HG03558 (cell line): ENCODE data around the gene BRSK2.
"Not testable (repeated sequence)": the region's sequence is repeated elsewhere in the genome, so short reads cannot be mapped to it uniquely, and the experiment has no call there.

Source experiments
- ATAC-seq: cut with Tn5 transposase; IDR thresholded peaks from one replicate; pipeline ENCODE4 v1.9.1; 2021; ENCODE audit warnings: moderate number of reproducible peaks; ENCODE audit not compliant: unreplicated experiment; ENCODE audit errors: extremely low read depth

The BRSK2 gene

DNA sequence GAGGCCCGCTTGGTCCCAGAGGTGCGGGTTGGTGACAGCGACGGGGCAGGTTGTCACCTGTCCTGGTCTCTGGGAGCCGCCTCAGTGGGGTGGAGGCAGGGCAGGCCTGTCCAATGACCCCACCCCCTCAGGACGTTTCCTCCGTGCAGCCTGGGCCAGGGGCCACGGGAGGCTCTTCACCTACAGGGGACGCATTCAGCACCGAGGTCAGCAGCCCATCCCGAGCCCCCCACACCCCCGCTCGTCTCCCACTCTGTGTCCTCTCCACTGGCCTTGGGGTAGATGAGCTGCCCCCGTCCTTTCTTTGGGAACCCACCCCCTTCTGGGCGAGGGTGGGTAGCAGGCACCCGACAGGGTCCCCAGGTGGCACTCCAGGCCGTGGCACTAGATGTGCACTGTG is 35.7 kb downstream of the BRSK2 start:
- no peak for ATAC-seq

DNA sequence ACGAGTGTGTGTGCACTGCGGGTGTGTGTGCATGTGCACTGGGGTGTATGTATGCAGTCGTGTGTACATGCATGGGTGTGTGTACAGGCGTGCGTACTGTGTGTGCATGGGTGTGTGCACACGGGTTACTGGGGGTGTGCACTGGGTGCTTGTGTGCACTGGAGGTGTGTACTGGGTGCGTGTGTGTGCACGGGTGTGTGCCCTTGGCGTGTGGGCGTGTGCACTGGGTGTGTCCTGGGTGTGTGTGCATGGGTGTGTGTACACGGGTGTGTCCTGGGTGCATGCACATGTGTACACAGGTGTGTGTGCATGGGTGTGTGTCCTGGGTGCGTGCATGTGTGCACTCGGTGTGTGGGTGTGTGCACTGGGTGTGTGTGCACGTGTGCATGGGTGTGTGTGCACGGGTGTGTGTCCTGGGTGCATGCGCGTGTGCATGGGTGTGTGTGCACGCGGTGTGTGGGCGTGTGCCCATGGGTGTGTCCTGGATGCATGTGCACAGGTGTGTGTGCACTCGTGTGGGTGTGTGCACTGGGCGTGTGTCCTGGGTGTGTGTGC is 39.1 kb downstream of the BRSK2 start:
- no peak for ATAC-seq

DNA sequence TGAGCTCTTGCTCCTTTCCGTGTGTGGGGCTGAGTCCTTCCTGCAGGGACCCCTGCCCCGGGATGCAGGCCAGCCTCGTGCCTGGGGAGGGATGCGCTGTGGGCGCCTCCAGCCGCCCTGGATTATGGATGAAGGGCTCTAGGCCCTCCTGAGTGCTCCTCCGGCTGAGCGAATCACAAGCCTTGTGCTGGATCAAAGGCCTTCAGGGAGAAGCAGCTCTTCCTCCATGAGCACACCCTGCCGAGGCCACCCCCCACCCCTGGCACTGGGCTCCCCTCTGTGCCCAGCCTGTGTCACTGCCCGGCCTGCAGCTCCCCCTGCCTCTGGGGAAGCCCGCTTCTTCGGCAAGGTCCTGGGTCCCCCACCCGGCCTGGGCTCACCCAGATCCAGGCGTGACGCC is 43.8 kb downstream of the BRSK2 start:
- no peak for ATAC-seq

DNA sequence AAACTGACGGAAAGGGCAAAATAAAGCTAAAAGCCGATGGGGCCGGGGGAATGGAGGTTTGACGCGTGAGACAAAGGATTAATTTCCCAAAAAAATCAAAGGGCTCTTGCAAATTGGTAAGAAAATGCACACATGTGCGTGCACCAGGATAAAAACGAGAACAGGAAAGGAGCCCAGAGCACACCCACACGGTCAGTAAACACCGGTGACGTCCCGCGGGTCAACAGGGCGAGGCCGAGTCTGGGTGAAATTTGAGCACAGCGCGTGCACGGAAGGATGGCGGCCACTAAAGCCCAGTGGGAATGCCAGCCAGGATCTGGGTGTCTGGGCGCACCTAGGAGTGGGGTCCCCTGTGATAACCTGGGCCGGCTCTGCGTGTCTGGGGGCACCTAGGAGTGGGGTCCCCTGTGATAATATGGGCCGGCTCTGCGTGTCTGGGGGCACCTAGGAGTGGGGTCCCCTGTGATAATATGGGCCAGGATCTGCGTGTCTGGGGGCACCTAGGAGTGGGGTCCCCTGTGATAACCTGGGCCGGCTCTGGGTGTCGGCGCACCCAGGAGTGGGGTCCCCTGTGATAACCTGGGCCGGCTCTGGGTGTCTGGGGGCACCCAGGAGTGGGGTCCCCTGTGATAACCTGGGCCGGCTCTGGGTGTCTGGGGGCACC is 44.4 kb downstream of the BRSK2 start:
- ATAC-seq, result no peak

DNA sequence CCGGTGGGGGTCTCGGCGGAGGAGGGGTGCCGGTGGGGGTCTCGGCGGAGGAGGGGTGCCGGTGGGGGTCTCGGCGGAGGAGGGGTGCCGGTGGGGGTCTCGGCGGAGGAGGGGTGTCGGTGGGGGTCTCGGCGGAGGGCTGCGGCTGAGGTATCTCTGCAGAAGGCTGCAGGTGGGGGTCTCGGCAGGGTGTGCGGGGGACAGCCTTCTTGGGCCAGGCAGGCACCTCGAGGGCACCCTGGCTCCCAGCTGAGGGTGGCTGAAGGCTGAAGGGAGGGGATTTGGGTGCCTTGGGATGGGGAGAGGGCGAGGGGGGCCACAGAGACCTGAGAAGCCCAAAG is 45.7 kb downstream of the BRSK2 start:
- not testable (repeated sequence) for ATAC-seq

DNA sequence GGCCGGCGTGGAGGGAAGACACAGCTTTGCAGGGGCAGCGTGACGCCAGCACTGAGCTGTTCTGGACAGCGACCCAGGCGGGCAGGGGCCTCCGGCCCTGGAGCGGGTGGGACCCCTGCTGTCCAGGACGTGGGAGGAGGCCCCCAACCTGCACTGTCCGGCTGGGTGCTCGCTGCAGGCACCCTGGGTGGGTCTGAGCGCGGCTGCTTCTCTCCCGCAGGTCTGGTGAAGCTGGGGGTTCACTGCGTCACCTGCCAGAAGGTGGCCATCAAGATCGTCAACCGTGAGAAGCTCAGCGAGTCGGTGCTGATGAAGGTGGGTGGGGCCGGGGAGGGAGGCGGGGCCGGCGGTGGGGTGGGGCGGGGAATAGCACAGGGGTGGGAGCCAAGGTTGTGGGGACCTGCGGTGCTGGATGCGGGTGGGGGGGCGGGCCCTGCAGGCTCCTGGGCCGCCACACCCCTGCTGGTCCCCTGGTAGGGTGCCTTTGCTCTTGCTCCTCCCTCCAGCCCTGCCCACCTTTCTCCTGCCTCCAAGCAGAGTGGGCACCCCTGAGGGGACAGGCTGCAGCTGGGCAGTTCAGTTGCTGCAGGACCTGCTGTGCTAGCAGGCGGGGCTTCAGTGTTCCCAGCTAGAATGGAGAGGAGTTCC is 46.2 kb downstream of the BRSK2 start:
- no peak for ATAC-seq

DNA sequence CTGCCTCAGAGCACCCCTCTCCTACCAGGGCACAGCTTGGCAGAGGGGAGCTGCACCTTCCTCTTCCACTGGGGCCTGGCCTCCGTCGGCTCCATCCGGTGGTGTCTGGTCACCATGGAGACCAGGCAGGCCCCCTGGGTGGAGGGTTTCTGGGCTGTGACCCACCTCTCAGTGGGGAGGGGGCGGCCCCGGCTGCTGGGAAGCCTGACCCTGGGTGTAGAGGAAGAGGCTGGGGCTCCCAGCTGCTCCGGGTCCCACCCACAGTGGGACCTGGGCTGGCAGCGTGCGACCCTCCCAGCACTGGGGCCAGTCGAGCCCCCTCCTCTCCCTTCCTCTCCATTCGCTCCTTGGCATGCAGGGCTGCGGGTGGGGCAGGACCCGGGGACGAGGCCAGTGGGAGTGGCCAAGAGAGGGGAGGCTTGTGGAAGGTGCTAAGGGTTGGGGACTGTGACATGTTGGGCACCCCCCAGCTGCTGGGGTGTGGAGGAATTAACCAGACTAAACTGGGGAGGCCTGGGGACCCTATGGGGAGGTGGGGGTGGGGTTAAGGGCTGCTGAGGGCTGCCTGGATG is 46.8 kb downstream of the BRSK2 start:
- no peak for ATAC-seq

DNA sequence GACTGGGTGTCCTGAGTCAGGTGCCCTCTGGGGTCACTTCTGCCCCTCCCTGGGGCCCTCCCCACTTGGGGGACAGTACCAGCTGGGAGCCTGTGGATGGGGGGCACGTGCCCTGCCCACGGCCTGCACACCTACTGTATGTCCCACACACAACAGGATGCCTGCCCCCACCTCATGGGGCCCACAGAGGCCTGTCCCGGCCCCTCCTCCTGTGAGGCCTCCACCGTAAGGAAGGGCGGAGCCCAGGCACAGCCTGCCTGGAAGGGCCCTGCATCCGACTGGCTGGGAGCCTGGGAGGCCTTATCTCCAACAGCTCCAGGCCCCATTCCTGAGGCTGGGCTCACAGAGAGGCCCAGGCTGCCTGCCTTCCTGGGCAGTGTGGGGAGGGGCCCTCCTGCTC is 47.8 kb downstream of the BRSK2 start:
- ATAC-seq, result no peak

DNA sequence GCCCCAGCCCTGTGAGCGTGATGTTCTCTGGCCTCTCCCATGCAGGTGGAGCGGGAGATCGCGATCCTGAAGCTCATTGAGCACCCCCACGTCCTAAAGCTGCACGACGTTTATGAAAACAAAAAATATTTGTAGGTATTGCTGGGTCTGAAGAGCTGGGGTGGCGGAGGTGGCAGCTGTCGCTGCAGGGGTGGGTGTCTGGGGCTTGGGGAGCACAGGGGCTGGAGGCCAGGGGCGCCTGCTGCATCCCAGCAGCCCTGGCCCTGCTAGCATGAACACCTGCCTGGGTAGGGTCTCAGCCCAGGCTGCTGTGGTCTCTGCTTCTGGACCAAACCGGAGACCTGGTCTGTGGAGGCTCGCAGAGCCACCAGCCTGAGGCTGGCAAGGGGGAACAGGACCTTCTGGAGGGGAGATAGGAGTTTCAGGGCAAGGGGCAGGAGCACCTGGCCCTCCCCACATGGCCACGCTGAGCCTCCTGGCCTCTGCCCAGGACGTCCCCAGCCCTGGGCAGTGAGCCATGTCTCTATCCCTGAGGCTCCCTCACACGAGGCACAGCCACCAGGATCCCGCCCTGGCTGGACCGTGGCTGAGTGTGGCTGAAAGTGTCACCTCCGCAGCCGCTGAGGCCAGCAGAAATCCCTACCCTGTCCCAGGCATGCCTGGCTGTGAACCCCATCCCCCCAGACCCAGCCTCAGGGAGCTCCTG is 48.7 kb downstream of the BRSK2 start:
- no peak for ATAC-seq

DNA sequence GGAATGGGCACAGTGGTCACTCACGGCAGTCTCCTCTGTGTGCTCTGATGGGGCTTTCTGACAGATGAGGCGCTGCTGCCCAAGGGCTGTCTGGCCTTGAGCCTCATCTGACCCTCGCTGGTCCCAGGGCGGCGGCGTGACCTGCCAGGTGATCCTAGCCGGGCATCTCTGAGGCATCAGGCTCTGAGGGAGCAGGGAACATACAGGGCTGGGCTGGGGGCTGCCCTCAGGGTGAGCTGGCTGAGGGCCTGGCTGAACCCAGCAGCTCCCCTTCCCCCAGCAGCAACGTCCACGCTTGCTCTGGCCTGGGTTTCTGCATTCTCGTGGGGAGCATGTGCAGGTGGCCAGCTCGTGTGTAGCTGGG is 49.2 kb downstream of the BRSK2 start:
- ATAC-seq, result no peak

DNA sequence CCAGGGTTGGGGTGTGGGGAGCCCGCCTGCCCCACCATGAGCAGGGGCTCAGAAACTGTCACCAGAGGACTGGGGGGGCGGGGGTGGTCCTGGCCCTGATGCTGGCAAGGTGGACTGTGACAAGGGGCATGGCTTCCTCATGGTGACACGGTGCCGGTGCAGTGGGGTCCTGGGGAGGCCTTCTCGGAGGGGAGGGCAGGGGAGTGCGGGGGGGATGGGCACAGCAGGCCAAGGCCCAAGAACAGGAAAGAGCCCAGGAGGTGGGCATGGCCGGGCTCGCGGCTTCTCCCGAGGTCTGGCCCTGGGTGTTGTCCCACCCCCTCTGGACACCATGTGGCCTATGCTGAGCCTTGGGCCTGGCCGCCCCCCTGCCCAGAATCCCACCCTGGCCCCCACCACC is 49.6 kb downstream of the BRSK2 start:
- no peak for ATAC-seq

DNA sequence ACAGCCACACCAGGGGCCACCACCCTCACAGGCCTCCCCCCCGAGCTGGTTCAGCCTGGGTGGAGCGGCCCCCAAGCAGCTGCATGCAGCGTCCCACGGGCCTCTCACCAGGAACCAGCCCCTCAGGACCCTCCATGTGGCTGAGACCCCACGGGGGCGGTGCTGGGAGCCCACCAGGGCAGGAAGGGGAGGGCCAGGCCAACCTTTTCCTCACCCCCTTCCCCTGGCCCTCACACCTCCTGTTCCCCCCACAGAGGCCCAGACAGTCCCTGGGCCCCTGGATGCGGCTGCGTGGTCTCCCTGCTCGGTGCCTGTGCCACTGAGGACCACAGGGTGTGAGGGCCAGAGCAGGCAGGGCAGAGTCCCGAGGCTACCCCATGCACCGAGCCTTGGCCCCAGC is 50.3 kb downstream of the BRSK2 start:
- ATAC-seq, result no peak

DNA sequence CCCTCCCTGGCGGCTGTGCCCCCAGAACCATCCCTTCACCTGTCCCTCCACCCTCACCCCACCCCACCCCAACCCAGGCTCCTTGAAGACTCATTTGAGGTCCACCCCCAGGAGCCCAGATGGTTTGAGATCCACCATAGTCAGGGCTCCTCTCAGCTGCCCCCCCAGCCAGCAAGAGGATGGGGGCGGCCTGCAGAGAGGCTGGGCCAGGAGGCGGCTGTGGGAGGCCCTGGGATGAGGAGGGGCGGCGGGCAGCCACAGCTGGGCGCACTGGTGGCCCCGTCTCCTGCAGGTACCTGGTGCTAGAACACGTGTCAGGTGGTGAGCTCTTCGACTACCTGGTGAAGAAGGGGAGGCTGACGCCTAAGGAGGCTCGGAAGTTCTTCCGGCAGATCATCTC is 50.8 kb downstream of the BRSK2 start:
- no peak for ATAC-seq

DNA sequence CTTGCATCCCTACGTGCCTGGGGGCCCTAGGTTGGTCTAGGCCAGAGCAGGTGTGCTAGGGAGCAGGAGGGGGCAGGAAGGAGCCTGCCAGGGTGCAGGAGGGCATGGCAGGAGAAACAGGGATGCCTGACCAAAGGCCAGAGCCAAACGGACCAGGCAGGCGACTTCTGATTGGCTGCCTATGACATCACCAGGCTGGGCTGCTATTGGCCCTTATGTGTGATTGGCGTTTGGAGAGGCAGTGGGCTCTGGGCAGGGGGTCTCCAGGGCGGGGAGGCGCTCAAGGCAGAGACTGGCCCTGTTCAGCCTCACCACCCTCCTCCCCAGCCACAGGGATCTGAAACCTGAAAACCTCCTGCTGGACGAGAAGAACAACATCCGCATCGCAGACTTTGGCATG is 52.4 kb downstream of the BRSK2 start:
- no peak for ATAC-seq

DNA sequence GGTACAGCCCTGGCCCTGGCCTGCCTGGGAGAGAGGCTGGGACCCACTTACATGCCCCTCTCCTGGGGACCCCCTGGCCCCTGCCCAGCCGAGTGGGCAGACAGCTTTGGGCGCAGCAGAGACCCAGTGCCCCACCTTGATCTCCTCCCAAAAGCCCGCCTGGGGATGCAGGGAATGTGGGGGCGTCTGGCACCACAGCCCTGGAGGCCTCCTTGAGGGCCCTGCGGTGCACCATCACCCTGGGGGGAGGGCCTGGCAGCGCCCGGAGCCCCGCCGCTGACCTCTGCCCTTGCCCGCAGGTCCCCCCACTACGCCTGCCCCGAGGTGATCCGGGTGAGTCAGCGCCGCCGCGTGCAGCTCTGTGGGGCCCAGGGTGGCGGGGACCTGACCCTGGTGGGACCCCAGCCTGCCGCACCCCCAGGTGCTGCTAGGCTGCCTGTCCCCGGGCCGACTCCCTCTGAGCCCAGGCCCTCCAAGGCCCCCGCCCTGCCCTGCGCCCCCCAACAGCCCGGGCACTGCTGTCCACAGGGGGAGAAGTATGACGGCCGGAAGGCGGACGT is 53.2 kb downstream of the BRSK2 start:
- no peak for ATAC-seq

DNA sequence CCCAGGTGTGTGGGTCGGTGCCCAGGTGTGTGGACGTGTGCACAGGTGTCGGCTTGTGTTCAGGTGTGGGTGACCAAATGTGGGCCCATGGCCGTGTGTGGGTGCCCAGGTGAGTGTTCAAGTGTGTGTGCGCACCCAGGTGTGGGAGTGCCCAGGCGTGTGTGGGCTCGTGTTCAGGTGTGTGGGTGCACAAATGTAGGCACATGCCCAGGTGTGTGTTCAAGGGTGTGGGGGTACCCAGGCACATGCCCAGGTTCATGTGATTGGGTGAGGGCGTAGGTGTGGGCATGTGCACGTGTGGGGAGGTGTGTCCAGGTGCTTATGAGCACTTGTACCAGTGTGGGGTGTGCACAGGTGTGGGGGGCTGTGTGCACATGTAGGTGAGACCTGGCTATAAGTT is 54.0 kb downstream of the BRSK2 start:
- no peak for ATAC-seq

DNA sequence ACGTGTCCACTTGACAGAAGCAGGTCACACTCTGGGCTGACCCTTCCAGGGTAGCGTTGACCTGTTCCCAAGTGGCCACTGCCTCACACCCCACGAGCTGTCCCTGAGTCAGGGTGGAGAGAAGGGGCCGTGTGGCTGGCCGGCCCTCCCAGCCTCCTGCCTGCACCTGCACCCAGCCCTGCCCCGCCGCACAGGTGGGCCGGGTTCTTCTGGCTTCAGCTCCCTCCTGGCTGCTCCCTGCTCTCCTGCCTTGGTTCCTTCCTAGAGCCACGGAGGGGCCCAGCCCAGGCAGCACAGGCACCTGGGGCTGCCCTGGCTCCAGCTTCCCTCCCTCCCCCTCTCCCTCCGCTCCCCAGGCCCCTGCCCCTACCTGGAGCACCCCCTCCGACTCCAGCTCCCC is 54.6 kb downstream of the BRSK2 start:
- ATAC-seq, result no peak

DNA sequence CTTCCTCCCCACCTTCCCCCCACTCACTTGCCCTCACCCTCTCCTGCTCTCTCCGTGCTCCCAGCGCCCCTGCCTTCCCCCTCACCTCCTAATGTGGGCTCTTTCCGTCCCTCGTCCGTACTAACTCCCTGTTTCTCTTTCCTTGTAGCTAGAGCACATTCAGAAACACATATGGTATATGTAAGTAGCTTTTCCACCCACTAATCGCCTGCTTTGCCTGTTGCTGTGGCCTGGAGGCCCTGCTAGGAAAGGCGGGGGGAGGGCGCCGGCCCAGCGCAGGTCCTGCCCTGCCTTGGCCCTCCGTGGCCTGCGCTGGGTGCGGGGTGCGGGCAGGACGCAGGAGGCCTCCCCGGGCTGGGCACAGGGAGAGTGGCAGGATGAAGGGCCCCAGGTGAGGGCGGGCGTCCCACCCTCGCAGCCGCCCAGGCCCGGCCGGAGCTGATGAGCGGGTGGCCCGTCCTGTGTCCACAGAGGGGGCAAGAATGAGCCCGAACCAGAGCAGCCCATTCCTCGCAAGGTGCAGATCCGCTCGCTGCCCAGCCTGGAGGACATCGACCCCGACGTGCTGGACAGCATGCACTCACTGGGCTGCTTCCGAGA is 55.2 kb downstream of the BRSK2 start:
- no peak for ATAC-seq

DNA sequence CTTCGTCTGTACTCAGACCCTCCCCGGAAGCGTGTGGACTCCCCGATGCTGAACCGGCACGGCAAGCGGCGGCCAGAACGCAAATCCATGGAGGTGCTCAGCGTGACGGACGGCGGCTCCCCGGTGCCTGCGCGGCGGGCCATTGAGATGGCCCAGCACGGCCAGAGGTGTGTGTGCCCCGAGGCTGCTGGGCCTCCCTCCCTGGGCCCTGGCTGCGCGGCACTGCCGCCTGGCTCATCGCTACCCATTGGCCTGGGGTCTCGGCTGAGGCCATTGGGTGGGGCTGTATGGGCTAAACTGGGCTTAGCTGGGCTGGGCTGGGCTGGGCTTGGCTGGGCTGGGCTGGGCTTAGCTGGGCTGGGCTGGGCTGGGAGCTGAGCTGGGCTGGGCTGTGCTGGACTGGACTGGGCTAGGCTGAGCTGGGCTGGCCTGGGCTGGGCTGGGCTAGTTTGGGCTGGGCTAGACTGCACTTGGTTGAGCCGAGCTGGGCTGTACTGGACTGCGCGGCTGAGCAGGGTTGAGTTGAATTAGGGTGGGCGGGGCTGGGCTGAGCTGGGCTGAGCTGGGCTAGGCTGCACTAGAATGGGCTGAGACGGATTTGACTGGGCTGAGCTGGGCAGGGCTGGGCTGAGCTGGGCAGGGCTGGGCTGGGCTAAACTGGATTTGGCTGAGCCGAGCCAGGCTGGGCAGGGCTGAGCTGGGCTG is 56.2 kb downstream of the BRSK2 start:
- ATAC-seq, result no peak

DNA sequence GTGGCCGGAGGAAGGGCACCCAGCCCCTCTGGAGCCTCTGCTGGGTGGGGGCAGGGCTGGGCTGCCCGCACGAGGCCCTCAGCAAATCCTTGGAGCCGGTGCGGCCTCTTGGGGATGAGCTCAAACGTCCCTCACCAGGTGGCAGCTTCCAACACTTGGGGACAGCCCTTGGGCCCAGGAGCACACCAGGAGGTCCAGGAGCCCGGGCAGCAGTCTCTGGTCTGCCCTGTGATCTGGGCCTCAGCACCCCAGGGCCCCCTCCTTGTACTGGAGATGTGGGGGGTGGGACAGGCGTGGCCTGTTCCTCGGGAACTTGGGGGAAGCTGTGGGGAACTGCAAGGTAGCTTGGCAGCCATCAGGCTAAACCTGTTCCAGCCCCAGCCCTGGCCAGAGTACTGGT is 56.9 kb downstream of the BRSK2 start:
- no peak for ATAC-seq
